ENCODE measurements around the gene WDR5B.

GRCh38 chr3:122390665-122391064 is 25.2 kb downstream of the WDR5B start:
- TF ChIP-seq CTCF (IDR thresholded peaks at IDR 0.05; ENCODE audit: borderline replicate concordance, extremely low read depth, low read length, poor library complexity, severe bottlenecking): no peak
- no peak for TF ChIP-seq EZH2 (IDR thresholded peaks at IDR 0.05; ENCODE audit: borderline replicate concordance, low read depth, low read length, severe bottlenecking)

All from DND-41 (cell line).